Breast epithelium (tissue), 3 donors: ENCODE results near the gene VPS72.

Source experiments
- CTCF ChIP-seq, 3 donors: fragments of 450-650 bp; IDR thresholded peaks; one replicate each; pipeline ENCODE4 v1.5.1; 2016 to 2017; ENCODE audit warnings: antibody characterized with exemption in 3 of 3, mild to moderate bottlenecking in 3 of 3, moderate library complexity in 3 of 3
- POLR2AphosphoS5 ChIP-seq, 3 donors: sonication (generic); formaldehyde crosslinking; IDR thresholded peaks; one replicate each; pipeline ENCODE4 v1.6.1; 2017; ENCODE audit warnings: antibody characterized with exemption in 3 of 3

DNA sequence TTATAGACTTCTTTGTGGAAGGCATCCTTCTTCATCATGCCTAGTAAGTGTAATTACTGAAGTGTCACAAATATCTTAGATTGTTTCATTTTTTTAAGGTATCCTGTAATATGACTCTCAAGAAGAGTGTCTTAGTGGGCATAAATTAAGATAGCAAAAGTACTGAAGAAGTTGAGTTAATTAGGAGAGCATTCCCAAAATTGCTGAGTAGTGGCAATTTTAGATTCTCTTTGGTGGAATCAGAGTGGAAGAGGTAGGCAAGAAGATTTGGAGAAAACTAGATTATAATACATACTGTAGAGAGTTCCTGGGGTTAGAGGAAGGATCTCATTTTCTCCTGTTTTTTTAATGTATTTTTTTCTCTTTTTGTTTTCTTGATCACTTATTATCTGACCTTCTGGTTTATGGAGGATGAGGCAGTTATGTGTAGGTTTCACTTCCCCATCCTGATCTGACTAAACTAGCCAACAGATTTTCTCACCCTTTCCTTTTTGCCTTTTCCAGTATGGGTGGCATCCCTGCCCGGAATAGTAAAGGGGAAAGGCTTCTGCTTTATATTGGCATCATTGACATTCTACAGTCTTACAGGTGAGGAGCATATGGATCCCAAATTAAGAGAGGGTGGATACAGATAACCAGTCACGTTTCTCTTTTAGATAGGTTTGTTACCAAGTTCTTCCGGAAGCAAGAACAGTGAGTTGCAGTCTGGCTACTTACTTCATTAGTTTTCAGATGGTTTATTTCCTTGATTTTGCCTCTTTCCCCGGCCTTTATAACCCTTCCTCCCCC lies 47.9 kb upstream of the VPS72 start:
- TF ChIP-seq POLR2AphosphoS5 (IDR thresholded peaks at IDR 0.05) = no peak
- no peak for TF ChIP-seq CTCF (IDR thresholded peaks at IDR 0.05)
